Activated T-helper 1 cell treated with anti-CD3 and anti-CD28 coated beads, Interleukin-2, amount 50 U/mL, for 16 hours (primary cell): ENCODE measurements around the gene OSBPL3.

Source experiments
- DNase-seq, 2 donors: peaks; one replicate each; pipeline ENCODE4 v3.0.0-alpha.2; 2020; ENCODE audit warnings: low read depth in 1 of 2, low spot score in 1 of 2

The OSBPL3 gene

DNA sequence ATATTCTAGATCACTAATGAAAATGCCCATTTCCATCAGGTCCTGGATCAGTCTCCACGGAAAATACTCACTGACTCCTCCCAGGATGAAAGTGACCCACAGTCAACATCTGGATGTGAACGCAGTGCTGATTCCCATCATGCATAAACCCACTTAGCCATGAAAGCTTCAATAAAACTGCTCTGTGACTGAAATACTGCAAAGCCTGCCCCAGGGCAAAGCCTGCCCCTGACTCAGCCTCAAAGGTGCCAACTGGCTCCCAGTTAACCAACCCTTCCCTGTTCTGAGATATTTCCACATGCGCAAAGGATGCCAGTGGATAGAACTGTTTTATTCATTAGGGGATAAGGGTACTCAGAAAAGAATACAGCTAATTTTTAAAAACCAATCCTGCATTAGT is 24.0 kb downstream of the OSBPL3 start:
- no peak for DNase-seq

DNA sequence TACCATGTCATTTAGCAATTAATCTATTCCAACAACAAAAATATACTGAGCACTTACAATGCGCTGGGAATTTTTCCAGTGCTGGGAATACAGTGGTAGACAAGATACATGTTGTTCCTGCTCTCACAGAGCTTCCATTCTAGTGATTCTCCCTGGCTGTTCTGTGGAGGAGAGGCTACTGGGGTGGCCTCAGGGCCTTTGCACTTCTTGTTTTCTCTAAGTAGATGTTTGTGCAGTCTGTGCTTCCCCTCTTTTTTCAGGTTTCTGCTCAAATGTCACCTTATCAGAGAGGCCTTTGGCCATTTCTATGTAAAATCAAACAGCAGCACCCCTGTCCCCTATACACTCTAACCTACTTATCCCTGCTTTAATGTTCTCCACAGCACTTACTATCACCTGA is 24.7 kb downstream of the OSBPL3 start:
- no peak for DNase-seq

DNA sequence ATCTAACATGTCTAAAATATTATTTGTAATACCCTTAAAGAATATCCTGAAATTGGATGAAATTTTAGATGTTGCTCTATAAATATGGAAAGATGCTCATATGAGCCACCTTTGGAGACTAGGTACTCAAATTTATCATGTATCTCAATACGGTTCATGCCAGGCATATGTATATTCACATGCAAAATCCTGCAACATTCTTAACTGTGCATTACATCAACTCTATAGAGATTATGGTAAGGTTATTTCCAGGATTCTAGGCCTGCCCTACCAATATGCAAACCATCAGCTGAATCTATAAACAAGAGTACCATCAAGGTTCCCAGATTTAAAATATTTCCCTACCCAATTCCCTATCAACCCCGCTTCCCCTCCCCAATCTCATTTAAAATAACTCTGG is 27.5 kb downstream of the OSBPL3 start:
- DNase-seq, result no peak

DNA sequence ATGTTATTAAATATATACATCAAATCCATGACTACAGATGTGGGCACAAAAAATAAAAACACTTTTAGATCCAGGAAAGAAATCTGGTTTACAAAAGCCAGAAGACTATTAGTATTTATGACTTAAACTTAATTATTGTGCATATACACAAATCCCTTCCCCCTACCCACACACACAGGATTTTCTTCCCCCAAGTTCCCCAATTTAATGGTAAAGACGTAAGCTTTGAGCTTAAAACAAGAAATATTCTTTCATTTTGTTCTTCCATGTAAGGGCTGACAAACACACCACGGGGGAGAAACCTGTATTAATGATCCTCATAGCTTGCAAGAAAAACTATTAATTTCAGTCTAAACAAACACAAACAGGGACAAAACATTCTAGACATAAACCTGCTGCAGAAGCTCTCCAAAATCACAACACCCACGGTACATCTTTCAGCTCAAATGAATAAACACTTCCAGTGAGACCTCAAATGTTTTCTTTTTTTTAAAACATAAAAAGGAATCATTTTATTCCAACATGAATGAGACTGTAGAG is 28.5 kb downstream of the OSBPL3 start:
- no peak for DNase-seq

DNA sequence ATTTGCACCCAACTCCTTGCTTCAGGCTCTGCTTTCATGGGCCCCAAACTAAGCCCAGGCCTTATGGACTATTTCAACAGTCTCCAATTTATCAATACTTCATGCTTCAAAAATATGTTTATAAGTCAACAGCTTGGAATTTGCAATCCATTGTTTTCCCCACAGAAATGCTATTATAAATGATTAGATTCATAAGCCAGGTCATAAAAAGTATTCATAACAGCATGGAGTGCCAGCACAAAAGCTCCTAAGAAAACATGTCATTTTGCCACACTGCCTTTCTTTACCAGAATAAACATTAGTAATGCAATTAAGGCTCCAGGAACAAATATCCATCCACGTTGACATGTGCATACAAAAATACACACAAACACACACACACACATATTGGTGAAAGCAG is 30.1 kb downstream of the OSBPL3 start:
- DNase-seq, result no peak

DNA sequence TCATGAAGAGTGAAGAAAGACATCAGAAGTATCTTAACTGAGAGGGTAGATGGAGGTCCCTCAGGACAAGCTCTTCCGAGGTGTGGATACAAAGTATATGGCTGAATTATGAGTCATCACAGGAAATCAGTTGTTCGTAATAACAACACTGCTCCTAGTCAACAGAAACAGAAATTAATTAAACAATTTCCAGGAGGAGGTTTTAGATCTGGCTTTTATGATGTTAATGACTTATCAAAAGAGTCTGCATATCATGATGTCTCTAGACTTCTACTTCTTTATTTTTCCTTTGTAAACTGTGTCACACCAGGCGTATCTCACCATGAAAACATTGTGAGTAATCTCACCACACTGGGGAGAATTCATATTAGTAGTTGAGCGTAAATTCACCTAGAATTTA is 31.2 kb downstream of the OSBPL3 start:
- no peak for DNase-seq

DNA sequence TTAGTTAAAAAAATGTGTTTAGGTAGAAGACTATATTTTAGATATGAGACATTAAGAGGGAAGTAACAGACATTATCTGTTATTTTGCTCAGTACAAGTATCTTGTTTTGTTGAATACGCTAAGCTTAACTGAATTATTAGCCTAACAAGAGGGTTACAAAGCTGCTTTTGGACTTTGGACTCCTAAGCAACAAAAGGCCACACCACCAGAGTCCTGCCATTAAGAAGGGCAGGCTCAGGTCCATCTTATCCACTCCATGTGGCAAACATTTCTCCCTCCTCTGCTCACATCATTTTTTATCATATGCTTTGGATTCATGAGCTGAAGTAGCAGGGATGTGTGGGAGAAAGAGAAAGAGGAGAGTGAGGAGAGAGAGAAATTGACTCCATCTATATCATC is 33.5 kb downstream of the OSBPL3 start:
- no peak for DNase-seq

DNA sequence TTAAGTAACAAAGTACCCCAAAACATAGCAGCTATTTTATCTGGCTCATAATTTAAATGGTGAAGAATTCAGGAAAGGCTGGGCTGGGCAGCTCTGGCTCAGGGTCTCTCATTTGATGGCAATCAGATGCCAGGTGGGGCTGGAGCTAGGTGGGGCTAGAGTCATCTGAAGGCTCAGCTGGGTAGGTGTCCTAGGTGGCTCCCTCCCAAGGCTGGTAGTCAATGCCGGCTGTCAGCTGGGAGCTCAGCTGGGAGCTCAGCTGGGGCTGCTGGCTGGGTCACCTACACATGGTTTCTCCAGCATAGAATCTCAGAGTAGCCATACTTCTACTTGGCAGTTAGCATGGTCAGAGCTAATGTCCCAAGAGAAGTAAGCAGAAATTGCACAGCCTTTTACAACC is 34.1 kb downstream of the OSBPL3 start:
- DNase-seq, result no peak

DNA sequence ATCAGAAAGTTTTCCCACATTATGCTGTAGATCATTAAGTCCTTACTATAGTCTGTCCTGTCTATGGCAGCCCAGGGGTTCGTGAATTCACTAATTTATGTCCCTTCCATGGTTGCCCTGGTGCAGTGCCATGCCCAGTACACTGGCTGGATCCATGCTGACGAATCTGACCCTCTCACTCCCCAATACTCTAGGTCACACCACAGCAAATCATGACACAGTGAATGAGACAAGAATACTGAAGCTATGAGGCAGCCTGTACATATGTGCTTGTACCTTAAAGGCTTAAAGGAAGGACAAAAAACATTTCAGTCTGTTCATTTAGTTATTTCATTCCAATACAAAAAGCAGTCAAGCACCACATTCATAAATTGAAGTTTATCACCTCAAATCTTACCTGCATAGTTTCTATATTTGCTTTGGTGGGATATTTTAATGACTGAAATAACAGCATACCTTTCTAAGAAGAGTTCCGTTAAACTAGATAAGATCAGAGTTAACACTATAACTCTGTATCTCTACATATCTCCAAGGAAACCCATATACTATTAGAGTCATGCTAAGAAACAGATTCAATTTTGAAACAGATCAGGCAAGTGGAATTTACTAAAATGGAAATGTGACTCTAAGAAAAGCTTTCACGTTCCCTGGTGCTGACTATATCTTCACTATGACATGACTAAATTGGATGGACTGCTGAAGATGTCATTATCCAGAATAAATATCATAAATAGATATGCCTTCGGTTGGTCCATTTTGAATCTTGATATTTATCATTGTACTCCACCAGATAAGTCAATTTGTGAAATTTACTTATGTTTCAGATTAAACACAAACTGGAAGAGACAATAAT is 36.7 kb downstream of the OSBPL3 start:
- no peak for DNase-seq

DNA sequence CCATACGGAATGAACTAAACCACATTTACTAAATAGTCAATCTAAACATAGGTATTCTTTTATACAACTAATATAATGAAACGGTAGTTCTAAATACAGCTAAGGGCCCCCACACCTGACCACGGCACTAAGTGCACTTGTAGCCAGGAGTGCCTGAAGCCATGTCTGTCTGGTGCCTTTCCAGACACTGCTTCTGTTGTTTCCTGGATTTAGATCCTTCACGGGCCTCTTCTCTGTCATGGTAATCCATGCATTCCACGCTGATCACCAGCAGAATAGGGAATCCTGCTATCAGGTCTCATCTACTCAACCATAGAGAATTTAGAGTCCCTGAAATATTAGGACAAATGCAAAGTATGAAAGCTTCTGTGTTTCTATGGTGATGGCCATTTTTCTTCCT is 37.8 kb downstream of the OSBPL3 start:
- DNase-seq, result no peak

DNA sequence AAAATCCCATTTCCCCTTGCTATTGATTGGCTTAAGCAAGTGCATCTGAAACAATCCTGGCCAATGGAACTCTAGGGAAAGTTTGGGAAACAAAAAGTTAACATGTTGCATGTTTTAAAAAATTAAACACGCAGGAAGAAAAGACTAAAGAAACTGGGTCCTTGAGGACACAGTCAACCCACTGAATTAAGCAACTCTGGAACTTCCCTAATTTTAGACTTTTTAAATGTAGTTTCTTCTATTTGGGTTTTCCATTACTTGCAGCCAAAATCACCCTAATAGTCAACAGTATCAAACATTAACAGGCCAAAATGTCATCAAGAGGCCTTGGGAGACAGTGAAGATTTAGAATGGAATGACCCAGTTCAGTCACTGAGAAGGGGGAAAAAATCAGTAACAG is 40.6 kb downstream of the OSBPL3 start:
- DNase-seq, result no peak

DNA sequence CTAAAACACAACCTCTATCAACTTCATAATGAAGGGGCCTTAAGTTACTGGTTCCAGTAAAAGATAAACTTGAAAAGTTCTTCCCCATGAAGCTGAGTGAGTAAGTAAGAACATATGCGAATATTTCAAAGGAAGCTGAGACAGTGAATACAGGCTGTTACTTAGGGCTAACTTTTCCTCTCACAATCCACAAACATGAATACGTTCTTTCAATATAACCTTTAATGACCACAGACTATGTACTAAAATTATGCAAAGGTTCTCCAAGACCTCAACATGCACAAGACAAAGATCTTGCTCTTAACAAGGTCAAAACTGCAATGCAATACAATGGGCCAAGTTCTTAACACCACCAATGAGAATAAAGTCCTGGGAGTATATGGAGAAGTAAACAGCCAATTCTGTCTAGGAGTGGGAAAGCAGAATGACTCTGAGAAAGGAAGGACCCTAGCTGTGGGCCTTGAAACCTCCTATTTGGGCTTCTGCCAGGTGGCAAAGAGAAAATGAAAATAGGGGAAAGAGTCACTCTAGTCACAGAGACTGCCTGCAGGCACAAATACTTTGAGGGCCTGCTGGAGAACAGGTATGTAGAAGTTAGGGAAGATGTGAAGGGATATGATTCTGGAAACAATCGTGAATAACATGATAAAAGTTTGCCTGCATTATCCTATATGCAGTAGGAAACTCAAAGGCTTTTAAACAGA is 43.7 kb downstream of the OSBPL3 start:
- DNase-seq, result no peak

DNA sequence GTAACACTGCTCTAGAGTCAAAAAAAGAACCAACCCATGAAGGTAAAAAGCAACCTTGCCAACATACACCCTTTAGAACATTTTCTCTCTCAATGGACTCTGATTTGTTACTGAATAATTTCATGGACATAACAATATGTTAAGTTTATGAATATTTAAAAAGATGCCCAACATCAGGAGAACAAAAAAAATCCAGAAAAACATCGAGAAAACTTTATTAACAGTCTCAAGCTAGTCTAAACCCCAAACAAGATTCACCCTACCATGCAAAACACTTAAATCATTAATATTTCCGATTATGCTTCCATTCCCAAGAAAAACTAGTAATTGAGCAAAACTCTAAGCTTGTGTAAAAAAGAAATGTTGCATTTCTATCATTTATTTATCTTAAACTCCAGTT is 46.7 kb downstream of the OSBPL3 start:
- no peak for DNase-seq

DNA sequence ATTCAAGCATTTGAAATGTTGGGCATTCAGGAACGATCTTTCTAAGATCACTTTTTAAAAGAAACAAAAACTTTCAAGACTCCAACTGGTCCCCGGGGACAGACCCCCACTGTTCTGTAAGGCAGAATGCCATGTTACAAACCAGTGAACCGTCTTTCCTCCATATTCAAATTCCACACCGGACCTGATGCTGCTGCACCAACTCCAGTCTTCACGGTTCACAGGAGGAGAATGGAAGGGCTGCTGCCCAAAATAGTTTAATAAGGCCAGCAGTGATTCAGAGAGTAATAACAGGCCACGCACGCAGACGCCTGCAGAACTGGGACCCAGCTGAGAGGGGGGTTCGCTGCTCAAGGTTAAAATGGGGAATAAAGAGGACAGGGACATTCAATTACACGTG is 47.2 kb downstream of the OSBPL3 start:
- no peak for DNase-seq

DNA sequence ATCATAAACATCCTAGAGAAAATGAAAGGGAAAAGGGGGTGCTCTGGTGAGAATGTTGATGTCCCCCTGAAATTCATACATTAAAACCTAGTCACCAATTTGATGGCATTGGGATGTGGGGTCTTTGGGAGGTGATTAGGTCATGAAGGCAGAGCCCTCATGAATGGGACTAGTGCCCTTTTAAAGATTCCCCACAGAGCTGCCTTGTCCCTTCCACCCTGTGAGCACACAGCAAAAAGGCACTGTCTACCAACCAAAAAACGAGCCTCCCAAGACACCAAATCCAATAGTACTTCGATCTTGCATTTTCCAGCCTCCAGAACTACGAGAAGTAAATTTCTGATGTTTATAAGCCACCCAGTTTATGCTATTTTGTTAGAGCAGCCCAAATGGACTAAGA is 47.6 kb downstream of the OSBPL3 start:
- no peak for DNase-seq

DNA sequence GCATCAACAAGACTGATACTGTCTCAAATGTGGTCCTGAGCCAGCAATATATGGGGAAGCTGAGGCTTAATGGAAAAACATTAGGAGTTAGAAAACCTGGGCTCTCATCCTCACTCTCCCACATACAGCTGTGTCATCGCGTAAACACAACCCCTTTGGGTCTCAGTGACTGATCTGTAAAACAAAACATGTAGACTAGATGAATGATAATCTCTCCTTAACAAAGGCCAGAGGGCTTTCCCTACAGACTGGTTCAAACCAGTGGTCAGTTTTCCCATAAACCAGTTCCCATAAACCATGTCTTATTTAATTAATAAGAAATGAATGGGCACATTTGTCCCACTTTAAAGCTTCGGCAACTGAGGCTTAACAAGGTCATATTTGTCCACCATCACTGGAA is 48.1 kb downstream of the OSBPL3 start:
- no peak for DNase-seq

DNA sequence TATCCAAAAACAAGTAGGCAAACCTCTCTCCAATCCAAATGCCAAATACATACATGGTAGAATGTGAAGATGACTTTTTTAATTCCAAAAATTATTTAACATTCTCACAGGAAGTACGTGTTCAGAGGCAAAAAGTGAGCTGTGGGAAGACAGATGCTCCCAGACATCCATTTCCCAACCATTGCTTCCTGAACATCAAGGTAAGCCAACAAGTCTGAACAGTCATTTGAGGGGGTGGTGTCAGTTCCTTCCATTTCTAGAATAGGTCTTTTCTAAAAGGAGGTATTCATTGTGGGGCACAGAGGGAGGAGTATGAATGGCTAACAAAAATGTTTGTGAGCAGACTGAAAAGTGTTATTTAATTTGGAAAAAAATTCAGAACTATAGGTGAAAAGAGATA is 49.1 kb downstream of the OSBPL3 start:
- no peak for DNase-seq

DNA sequence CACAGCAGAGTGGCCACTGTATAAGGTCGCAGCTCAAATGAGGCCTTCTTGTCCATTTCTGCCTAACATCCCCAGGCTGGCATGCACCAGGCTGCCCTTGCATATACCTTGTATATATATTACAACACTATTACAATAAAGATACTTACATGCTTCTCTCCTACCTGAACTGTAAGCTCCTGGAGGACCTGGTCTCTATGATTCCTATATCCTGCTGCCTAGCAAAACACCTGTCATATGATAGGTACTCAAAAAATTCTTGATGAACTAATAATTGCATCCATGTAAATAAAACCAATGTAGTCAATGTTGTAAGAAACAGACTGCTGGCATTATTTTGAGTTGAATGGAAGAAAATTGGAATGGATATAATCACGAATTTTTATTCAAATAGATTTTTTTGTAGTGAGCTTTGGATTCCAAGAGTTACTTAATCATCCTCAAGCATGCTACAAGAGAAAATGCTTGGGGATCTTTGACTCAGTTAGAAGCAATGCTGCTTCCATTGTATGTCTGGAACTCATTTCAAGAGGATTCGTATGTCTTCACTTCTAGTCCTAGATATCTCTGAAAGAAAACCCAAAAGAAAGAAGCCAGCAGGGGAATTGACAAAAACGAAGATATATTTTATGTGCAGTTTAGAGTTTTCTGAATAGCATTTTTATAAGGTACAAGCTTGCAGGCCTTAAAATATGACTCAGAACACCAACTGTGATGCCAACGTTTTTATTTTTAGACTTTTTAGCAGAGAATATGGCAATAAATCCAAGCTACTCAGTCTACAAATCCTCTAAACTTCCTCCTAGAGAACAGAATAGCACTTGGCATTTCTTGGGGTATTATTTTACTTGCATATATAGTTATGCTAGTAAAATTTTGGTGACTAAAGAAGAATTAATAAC is 53.1 kb downstream of the OSBPL3 start:
- no peak for DNase-seq

DNA sequence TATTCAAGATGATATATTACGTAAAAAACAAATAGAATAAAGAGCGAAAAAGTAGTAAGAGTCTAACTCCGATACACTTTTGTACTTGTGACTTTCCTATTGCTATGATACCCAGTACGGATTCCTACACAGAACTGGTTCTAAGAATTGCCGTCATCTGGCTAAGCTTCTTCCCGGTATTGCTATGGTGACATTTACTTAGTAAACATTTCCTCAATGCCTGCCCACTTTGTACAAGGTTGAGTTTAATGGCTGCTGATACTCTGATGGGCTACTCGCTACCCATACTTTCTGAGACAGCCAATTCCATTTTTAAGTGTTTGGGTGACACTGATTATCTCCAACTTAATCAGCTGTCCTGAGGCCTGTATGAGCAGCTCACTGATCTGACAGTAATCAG is 55.6 kb downstream of the OSBPL3 start:
- no peak for DNase-seq

DNA sequence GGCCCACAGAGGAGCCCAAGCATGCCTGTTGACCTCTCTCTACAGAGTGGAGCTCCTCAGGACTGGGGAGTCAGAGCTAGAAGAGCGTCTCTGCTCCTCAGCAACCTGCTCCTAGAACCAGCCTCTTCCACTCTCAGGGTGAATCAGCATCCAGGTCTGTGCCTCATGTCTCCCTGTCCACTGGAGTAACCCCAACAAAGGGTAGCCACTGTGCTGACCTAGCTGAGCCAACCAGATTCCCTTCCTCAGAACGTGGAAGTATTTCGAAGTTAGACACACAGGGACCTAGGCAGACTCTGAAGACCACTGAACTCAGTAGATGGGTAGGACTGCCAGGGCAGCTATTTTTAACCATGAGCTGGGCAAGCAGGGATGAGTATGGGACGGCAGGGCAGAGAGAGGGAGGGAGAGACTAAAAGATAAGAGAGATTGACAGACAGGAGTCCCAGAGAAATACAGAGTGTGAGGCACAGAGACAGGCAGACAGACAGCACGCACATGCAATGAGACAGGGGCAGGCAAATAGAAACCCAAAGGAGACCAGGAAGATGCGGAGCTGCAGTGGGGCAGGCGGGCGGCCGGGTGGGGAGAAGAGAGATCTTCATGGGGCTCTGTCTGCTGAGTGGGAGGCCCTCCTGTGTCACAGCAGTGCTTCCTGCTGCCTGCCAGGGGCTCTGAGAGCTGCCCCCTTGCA is 56.7 kb downstream of the OSBPL3 start:
- no peak for DNase-seq
